Measurements from ENCODE around the gene UBE2E2. TPM values are rescaled to one million over a fixed set of nuclear protein-coding genes. Genes with fewer than 3 reads are reported as not detected.

The UBE2E2 gene
- total RNA-seq, 1 experiment from 2014 or later, result 38.6 TPM

GRCh38 chr3:23206366-23206765 lies 3.2 kb downstream of the UBE2E2 start:
- no peak overlapping the region for H2BK120ac ChIP-seq (ENCODE audit: low read depth, low read length, poor library complexity, severe bottlenecking)
- no peak overlapping the region for H2BK15ac ChIP-seq (ENCODE audit: low read depth, low read length)
- H3K27me3 ChIP-seq (ENCODE audit: insufficient read depth, low read length), result no peaks in the 10 kb centered on the region; the same call in 1 of the 2 replicates
- Mint-ChIP-seq H3K27ac (peak overlapping the region in 1 of 3 experiments; percentile 28; a peak in 1 of 7 replicates), H3K36me3 (ENCODE audit: insufficient read depth in 1 of 3, low read depth in 3 of 3) (no peaks in the 10 kb centered on the region; a peak in 1 of 7 replicates), H3K4me3 (peak overlapping the region in 1 of 2 experiments; percentile 0; a peak in 1 of 5 replicates), H3K4me1 (peaks cover 27 to 45% of the 10 kb centered on the region in 2 experiments), H3K9me3 (no peaks in the 10 kb centered on the region; a peak in 1 of 5 replicates), H3K27me3 (ENCODE audit: low read depth) (peaks cover 12% of the 10 kb centered on the region)
- peaks cover 19% of the 10 kb centered on the region for H3K23me2 ChIP-seq (ENCODE audit: insufficient read length, low read depth, low read length, poor library complexity, severe bottlenecking)
- H2BK20ac ChIP-seq (ENCODE audit: low read depth, low read length, poor library complexity, severe bottlenecking), result no peak overlapping the region
- H2BK12ac ChIP-seq (ENCODE audit: insufficient read length, low read depth, low read length), result no peak overlapping the region
- no peak overlapping the region for H3K27ac ChIP-seq (ENCODE audit: insufficient read length, low read depth, low read length)
- no peak overlapping the region for H3K4ac ChIP-seq (ENCODE audit: low read depth, low read length)
- no peak overlapping the region for H4K8ac ChIP-seq (replicated peaks; ENCODE audit: insufficient read length, low read depth, low read length)
- H4K91ac ChIP-seq (ENCODE audit: insufficient read length, low read depth, low read length), result no peak overlapping the region
- no peak overlapping the region for H3K56ac ChIP-seq (ENCODE audit: insufficient read length, low read depth, low read length)
- H2AFZ ChIP-seq (ENCODE audit: low read length), result no peak overlapping the region
- WGBS (ENCODE audit: extremely low coverage, insufficient read length, low lambda C conversion rate), result no CpG with 5 or more reads among the region's 3 CpGs
- peaks cover 5% of the 10 kb centered on the region for H3K79me1 ChIP-seq (ENCODE audit: insufficient read depth, low read depth, low read length, poor library complexity, severe bottlenecking)
- no peak overlapping the region for H2AK5ac ChIP-seq (ENCODE audit: insufficient read length, low read length)
- no peaks in the 10 kb centered on the region for H4K20me1 ChIP-seq (ENCODE audit: control insufficient read depth, insufficient read depth, insufficient read length)
- TF ChIP-seq CTCF (conservative IDR thresholded peaks at IDR 0.05), result no peak
- no peak overlapping the region for H2BK5ac ChIP-seq (ENCODE audit: insufficient read length, low read length)
- H3K79me2 ChIP-seq (ENCODE audit: insufficient read depth, low read length), result no peaks in the 10 kb centered on the region
- DNase-seq, result no peak
- no peak overlapping the region for H3K9ac ChIP-seq (ENCODE audit: extremely low read depth, insufficient read length, low read length)
- no peak overlapping the region for H3K18ac ChIP-seq (ENCODE audit: insufficient read length, low read depth, low read length)
- no peak overlapping the region for H3T11ph ChIP-seq (ENCODE audit: low read length)
- no peaks in the 10 kb centered on the region; the same call in 1 of the 2 replicates for H3K4me1 ChIP-seq (ENCODE audit: insufficient read depth, low read length)
- H3K4me2 ChIP-seq (ENCODE audit: insufficient read depth, insufficient read length, low read length), result no peak overlapping the region
- no peak overlapping the region for H3K14ac ChIP-seq (ENCODE audit: insufficient read depth, low read length)
- H3K23ac ChIP-seq (ENCODE audit: insufficient read length, low read depth, low read length), result no peak overlapping the region
- H4K5ac ChIP-seq (ENCODE audit: insufficient read length, low read depth, low read length), result no peak overlapping the region
- no peaks in the 10 kb centered on the region for H3K9me3 ChIP-seq (ENCODE audit: control insufficient read depth, low read depth, low read length)

Measured in H9 (cell line).